GM21367 (cell line): ENCODE results near the gene ABCA12.

ENCODE experiments used
- ATAC-seq: cut with Tn5 transposase; IDR thresholded peaks from one replicate; pipeline ENCODE4 v1.9.1; 2021; ENCODE audit not compliant: unreplicated experiment

ABCA12 gene

DNA sequence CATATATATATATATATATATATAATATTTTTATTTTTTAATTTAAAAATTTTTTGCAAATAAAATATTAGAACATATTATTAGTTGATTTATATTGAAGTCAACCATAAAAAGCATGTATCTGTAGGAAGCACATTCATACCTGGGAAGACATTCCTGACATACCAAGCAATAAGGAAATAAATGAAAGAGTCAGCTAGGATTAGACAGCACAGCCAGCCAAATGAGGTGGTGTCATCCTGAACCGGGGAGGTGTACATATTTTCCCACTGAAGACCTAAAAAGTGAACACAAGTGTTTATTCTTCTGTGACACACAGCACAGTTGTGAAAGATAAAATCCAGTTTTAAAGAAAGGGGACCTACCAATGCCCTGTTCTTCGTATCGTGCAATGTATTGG is 149.2 kb downstream of the ABCA12 start:
- no peak for ATAC-seq

DNA sequence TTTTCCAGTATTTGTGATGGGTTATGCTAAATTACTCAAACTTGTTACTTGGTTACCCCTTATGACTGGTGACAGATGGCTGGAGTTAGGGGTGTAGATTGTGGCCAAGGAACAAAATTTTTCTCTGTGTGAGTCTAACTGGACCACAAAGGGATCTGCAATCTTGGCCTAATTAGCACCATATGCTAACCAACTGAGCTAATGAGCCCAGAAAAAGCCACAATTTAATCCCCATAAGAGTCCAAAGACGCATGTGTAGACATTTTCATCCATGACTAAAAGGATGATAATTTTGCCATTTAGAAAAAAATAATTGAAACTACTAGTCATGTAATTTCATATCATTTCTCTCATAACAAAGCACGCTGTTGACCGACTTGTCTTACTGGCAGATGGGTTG is 151.2 kb downstream of the ABCA12 start:
- no peak for ATAC-seq

DNA sequence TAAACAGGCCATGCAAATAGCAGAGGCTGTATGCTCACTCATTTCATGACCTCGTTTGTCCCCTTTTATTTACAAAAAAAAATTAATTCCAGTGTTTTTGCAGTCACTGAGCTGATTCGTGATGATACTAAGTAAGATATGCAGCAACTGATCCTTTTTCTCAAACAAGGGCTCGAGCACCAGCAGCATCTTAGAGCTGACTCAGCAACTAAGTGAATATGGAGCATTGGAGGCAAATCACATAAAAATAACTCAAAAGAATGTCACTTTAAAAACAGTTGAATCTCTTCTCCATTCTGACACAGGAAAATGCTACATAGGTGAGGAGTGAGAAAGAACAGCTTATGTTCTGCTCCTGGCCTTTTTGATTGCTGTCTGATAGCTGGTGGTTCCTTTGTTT is 152.8 kb downstream of the ABCA12 start:
- no peak for ATAC-seq

DNA sequence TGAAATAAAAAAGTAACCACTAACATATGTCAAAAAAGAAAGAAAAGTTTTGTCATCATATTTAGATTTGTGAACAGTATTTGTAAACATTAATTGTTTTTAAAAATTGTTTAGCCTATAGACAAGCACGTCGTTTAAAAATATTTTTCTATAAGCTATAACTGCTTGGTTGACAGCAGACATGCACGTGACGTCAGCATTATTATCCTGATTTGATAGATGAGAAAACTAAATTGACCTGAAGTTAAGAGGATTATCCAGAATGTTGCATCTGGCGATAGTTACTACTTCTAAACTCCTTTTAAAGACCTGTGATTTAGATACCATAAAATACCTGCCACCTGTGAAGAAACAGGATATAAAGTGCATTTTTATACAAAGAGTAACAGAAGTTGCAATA is 172.0 kb downstream of the ABCA12 start:
- ATAC-seq: no peak

DNA sequence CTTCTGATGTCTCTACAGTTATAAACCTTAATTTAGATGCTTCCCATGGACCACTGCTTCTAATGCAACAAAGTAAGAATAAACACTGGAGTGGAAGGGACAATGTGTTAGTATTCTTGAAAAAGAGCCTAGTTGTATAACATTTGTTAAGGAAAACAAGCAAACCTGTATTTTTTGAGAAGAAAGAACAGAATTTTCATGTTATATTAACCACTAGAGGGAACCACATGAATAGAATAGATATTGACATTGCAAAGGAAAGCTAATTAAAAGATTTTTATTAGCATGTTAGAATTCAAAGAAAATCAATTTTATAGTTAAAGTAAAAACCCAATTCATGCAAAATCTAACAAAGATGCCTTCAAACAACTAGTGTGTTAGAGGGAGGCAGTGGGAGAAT is 177.7 kb downstream of the ABCA12 start:
- no peak for ATAC-seq

DNA sequence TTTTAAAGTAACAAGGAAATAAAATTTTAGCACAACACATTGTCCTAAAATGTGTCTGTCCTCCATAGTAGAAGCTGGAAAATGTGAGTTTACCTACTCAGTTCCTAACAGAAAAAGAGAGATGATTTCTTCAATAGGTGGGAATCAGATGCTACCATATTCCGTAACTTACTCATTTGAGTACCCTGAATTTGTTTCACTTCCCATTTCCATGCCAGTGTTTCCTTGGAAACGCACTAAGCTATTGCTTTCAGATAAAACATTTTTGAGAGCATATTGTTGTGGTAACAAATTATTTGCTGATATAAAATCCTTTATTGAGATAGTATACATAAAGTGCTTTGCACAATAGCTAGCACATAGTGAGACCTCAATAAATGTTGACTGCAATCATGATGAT is 191.5 kb downstream of the ABCA12 start:
- ATAC-seq: no peak

DNA sequence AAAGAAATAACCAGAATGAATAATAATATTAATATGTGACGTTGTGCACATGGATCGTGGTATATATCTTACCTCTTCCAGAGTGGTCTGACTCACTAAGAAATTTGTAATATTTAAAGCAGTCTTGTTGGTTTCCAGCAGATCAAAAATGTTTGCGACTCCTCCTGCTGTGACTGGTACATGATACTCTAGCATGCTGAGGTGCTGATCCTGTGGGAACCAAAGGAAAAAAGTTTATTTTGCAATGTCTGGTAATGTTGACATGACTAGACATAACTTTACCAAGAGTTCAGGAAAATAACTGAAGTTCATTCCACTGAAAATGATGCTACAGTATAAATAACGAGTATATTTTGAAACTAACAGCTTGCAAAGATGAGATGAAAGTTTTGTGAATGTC is 204.4 kb downstream of the ABCA12 start:
- no peak for ATAC-seq

DNA sequence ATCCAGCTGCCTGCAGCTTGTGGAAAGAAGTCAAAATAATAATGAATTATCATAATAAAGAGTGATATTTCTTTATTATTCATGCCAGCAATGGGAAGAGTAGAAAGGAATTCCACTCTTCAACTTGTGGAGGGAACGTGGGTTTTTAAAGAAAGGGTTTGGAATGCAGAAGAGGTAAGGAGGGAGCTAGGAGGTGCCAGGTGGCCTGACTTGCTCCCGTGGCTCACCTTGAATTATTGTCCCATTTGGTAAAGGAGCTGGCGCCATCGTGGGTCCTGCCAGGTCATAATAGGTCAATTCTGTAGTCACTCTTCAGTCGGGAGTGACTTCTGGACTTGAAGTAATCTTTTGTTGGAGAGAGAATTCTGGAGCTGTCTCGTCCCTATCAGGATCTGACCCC is 233.8 kb downstream of the ABCA12 start:
- ATAC-seq: no peak

DNA sequence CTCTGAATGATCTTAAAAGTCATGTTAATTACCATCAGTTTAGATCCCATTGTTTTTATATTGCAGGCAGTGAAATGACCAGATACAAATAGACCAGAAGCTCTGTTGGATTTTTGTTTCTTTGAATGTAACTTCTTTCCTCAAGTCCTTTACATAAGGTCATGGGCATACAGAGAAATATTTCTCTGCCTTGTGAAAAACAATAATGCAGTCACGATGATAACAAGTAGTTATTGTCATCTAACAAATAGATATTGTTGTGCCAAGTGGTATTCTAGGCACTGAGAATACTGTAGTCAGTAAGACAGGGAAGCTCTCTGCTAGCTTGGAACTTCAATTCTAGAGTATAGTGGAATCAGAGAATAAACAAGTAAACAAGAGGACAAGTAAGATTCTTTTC is 234.2 kb downstream of the ABCA12 start:
- no peak for ATAC-seq

DNA sequence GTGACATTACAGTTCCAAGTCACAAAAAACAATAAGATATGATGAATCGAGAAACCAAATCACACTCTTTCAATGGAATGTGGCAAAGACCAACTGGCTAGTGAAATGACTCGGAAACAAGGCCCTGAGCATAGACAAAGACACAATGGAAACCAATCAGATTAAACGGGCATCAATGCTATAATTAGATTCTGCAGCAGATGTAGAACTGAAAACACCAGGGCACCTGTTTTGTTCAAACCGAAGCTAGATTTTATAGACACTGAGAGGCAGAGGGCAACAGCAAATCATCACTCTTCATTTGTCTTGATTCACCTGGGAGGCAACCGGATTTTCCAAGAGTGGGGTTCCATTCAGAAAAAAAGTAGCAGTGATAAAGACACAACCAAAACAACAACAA is 236.1 kb downstream of the ABCA12 start:
- ATAC-seq: no peak

DNA sequence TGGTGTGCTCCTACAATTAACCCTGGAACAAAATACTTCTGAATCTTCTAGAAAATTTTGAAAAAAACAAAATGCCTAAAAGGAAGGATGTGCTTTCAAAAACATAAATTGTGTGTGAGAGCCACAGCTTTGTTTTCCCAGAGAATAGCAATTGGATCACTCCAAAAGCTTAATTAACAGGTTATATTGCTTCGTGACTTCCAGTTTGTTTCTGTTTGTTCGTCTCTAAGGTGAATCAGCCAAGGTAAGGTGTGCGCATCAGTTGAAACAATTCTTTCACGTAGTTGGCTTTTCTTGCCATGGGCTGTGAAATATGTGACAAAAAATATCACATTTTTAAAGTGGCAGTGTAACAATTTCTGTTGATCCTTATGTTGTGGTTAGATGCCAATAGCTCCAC is 238.7 kb downstream of the ABCA12 start:
- no peak for ATAC-seq

DNA sequence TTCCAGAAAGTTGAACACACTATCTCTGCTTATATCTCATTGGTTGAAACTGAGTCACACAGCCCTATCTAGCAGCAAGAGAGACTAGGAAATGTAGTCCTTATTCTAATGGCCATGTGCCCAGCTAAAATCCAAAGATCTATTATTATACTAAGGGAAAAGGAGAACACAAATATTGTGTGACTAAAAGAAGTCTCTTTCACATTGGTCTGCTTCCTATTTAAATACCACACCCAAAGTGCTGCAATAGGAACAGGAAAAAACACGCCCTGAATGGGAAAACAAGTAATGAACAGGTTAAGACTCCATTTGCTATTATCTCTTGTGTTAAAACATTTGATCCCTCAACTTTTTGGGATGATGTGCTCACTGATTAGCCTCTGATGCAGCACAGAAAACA is 242.2 kb downstream of the ABCA12 start:
- ATAC-seq: no peak

DNA sequence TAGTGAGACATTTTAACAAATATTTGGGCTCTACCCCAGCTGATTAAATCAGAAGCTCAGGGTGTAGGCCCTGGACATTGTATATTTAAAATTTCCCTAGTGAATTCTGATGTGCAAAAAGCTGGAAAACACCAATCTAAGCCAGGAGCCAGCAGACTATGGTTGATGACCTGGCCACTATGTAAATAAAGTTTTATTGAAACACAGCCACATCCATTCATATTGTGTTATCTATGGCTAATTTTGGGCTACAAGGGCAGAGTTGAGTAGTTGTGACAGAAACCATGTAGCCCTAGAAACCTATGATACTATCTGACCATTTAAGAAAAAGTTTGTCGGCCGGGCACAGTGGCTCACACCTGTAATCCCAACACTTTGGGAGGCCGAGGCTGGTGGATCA is 243.0 kb downstream of the ABCA12 start:
- no peak for ATAC-seq

DNA sequence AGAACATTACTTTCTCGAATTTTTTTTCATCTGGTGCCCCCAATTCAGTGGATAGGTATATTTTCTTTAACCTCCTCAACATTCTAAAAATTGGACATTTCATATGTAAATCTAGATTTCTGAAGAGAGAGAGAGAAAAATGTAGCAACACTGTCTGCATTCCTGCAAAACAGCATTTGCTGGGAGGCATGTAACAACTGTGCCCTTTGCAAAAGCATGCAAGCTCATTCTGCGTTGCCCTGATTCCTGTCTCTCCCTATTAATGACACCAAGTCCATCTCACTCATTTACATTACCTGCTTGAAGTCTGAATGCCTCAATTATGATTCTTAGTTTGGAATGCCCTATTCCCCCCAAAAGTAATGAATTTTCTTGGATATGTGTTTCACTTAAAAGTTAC is 249.1 kb downstream of the ABCA12 start:
- ATAC-seq: no peak

DNA sequence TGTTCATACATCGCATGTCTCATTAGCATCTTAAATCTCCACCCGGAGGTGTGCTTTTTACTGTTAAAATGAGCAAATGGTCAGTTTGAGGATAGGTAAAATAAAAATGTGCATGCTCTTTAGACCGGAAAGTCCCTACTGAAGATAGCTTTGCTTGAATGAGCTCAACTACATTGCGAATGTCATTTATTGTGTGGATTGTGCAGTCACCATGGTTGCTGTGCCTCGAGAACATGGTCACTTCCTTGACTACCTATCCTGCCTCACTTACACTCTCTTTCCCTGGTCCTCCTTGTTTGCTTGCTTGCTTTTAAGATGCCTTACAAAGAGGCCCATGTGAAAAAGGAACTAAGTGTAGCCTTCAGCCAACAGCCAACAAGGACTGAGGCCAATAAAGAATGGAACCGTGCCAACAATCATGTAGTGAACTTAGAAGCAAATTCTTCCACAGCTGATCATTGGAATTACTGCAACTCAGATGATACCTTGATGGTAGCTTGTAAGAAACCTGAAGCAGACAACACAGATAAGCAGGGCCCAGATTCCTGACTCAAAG is 256.7 kb downstream of the ABCA12 start:
- no peak for ATAC-seq
